HG03064 (cell line): Measurements from ENCODE around the gene P2RX1.
A peak's percentile ranks its signal among the peaks of the same experiment; 100 is the strongest.

Experiments
- ATAC-seq: cut with Tn5 transposase; IDR thresholded peaks from one replicate; pipeline ENCODE4 v1.9.1; 2021; ENCODE audit warnings: low read depth; ENCODE audit not compliant: unreplicated experiment

Gene P2RX1

GRCh38 chr17:3925684-3926485, 9.6 kb upstream of the P2RX1 start:
- no peak for ATAC-seq

DNA sequence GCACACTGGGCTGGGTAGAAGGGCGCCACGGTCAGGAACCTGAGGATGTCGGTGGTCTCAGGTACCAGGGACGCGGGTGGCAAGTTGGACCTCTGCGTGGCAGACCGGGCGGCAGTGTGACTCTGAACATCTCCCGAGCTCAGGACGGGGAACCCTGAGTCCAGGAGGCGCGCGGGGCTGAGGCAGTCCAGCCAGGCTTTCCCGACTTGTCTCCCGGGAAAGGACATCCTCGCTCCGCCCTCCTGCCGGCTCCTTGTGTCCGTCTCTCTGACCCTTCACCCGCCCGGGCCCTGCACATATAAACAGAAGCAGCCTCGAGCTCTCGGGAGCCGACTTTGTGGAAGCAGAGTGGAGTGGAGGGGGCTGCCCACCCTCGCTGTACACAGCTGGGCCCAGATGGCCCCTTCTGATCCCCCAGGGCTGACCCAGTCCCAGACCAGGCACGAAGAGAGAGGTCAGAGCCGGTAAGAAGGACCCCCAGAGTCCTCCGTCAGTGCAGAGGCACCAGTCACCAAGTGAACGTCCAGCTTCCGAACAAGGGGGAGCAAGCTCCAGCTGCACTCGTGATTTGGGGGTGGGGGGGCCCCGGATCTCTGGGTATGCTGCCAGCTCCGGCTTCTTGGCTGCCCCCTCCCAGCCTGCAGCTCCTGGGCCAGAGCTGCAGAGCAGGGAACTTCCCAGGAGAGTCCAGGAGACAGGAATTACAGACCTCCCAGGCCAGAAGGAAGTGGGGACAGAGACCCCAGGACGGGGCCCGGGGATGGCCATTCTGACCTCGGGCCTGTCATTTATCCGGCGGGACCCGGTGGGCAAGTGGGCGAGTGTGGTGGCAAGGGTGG, 8.5 kb upstream of the P2RX1 start:
- ATAC-seq, result no peak

- ATAC-seq, result no peak
These were observed 7.4 kb upstream of the P2RX1 start for GRCh38 chr17:3923466-3924190.

GRCh38 chr17:3922765-3923164, 6.5 kb upstream of the P2RX1 start:
- no peak for ATAC-seq

GRCh38 chr17:3921502-3922319, 5.4 kb upstream of the P2RX1 start:
- no peak for ATAC-seq

DNA sequence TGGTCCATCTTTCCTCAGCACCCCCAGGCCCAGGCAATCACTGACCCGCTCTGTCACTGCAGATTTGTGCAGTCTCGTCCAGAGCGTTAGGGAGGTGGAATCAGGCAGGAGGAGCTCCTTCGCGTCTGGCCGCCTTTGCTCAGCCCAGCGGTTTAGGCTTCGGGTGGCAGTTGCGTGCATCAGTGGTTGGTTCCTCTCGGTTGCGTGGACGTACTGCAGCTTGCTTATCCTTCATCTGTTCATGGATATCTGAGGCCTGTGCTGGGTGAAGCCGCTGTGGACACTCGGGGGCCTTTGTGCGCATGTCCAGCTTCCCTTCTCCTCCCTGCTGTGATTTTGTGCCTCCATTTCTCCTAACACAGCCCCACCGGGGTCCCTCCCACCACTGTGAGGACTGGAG, 4.7 kb upstream of the P2RX1 start:
- no peak for ATAC-seq

DNA sequence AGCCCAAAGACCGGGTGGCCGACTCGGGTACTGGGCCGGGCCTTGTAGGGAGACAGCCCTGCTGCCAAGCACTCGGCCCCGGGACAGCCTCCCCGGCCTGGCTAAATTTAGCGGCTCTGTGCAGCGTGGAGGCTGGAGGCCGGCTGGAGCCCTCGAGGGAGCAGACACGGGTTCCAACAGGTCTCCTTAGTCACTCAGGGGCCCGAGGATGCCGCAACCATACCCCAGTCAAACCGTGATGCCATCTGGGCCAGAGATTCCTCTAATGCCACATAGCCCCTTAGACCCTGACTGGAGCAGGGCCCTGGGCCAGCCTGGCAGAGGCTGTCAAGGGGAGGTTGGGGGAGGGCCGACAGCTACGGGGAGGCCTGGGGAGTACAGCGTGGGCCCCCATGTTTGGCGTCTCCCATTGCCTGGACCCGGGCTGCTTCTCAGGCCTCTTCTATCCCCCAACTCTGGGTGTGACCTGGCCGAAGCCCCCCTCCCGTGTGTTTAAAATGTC, 2.9 kb upstream of the P2RX1 start:
- ATAC-seq, result no peak

GRCh38 chr17:3918372-3919122, 2.3 kb upstream of the P2RX1 start:
- no peak for ATAC-seq

- ATAC-seq, result no peak
These were observed 1.2 kb upstream of the P2RX1 start for GRCh38 chr17:3917391-3917931.

- no peak for ATAC-seq
These were observed 560 bp upstream of the P2RX1 start for GRCh38 chr17:3916825-3917224.

GRCh38 chr17:3915581-3915994, 677 bp downstream of the P2RX1 start:
- no peak for ATAC-seq

DNA sequence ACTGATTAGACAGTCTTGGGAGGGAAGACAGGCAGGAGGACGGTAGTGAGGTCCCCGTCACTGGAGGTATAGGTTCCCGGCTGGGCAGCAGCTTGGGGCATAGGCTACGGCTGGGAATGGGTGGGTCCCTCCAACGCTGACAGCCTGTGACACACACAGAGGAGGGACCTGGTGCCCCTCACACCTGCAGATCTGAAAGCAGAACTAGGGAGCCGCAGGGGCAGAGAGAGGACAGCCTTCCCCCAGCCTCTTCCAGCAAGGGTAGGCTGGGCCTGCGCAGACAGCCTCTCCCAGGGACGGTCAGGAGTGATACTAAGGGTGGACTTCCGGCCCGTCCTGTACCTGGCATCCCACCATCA, 2.0 kb downstream of the P2RX1 start:
- ATAC-seq, result peak; percentile 43

DNA sequence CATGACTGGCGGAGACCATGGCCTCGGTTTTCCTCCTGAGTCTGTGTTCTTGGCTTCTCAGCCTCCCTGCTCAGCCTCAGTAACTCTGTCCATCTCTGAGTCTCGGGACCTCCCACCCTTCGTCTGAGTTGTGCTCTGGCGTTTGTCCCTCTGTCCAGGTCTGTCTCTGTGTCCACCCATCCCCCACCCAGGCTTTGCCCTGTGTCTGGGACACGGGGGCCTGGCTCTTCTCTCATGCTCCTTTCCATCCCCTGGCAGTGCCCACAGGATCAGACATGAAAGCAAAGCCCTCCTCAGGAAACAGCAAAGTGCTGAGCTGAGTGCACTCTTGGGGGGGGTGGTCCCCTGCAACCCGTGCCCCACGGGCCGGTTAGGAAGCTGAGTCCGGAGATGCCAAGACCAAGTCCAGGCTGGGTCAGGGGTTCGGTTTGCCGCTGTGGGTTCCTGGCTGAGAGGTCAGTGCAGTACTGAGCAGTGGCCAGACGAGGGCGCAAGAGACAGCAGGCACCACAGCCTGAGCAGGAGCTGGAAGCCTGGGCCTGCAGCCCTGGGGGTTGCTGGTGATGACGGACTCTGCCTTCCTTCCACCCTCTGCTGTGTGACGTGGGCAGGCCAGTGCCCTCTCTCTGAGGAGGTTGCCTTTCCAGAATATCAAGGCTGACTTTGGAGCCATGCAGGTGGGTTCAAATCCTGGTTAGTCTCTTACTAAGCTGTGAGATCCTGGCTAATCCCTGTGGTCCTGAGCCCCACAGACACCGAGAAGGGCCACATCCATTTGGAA, 2.5 kb downstream of the P2RX1 start:
- ATAC-seq, result no peak

DNA sequence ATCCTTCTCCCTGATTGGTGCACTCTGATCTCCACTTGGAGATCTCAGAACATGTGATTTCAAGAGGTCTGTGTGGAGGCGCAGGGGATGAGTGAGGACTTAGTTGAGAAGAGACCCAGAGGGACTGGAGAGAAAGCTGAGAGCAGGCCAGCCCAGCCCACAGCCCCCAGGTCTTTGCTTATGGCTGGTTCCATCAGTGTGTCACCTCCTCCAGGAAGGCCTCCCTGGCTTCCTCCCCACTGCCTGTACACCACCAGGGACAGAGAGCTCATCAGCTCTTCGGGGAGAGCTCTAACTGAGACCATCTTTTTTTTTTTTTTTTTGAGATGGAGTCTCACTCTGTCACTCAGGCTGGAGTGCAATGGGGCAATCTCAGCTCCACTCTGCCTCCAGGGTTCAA, 3.4 kb downstream of the P2RX1 start:
- ATAC-seq, result no peak

DNA sequence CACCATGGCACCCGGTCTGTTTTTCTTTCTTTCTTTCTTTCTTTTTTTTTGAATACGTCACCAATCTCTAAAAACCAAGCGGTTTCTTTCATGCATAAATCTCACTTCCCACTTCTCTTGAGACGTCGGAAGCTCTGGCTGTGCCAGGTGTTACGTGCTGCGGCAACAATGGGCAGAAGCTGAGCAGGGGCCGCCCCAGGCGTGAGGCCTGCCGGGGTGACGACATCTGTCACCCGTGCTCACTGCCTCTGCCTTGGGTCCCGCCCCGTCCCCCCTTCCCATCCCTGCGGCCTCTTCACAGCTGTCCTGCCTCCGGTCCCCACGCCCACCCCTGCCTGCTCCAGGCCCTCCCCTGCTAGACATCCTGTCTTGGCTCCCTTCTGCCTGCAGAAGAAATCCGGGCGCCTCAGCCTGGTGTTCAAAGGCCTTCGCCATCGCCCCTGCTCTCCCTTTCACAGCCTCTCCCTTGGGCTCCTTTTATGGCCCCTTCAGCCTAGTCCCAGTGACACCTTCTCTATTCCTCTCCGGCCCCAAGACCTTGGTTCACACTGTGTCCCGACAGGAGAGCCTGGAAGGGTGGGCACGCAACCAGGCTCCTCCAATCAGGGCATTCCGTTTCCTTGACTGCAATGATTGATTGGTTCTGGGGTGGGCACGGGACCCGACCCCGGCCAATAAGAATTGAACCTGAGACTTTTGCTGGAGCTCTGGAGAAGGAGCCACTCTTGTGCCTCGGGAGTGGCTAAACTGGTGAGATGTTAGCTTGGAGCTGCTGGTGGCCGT, 4.8 kb downstream of the P2RX1 start:
- ATAC-seq, result peak; percentile 54

DNA sequence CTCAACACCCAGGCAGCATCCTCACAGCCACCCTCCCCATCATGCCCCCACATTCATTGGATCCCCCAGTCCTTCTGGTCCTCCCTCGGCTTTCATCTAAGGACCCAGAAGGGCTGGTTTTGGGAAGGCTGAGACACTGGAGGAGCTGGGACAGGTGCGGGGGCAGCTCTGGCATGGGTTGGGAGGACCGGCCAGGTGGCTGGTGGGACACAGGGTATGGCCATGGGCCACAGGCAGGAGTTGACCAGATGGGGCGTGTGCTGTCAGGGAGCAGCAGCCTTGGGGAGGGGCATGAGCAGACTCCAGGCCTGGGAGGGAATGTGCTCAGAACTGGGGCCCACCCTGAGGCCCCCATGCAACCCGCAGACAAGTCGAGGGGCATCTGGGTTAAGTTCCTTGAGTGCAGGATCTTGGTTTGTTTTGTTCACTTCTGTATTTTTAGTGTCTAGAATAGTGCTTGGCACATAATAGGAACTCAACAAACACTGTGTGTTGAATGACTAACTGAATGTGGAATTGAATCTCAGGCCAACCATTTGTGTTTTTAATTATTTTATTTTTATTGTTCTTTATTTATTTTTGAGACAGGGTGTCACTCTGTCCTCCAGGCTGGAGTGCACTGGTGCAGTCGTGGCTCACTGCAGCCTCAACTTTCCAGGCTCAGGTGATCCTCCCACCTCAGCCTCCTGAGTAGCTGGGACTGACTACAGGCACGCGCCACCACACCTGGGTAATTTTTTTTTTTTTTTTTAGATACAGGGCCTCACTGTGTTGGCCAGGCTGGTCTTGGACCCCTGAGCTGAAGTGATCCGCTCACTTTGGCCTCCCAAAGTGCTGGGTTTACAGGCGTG, 5.6 kb downstream of the P2RX1 start:
- peak; percentile 2 for ATAC-seq

GRCh38 chr17:3909257-3909656, 7.0 kb downstream of the P2RX1 start:
- ATAC-seq, result no peak
